GM19035 (cell line): ENCODE results near the gene DISP2.

Experiments
- ATAC-seq: cut with Tn5 transposase; IDR thresholded peaks from one replicate; pipeline ENCODE4 v1.9.1; 2021; ENCODE audit not compliant: unreplicated experiment

The DISP2 gene, protein sequence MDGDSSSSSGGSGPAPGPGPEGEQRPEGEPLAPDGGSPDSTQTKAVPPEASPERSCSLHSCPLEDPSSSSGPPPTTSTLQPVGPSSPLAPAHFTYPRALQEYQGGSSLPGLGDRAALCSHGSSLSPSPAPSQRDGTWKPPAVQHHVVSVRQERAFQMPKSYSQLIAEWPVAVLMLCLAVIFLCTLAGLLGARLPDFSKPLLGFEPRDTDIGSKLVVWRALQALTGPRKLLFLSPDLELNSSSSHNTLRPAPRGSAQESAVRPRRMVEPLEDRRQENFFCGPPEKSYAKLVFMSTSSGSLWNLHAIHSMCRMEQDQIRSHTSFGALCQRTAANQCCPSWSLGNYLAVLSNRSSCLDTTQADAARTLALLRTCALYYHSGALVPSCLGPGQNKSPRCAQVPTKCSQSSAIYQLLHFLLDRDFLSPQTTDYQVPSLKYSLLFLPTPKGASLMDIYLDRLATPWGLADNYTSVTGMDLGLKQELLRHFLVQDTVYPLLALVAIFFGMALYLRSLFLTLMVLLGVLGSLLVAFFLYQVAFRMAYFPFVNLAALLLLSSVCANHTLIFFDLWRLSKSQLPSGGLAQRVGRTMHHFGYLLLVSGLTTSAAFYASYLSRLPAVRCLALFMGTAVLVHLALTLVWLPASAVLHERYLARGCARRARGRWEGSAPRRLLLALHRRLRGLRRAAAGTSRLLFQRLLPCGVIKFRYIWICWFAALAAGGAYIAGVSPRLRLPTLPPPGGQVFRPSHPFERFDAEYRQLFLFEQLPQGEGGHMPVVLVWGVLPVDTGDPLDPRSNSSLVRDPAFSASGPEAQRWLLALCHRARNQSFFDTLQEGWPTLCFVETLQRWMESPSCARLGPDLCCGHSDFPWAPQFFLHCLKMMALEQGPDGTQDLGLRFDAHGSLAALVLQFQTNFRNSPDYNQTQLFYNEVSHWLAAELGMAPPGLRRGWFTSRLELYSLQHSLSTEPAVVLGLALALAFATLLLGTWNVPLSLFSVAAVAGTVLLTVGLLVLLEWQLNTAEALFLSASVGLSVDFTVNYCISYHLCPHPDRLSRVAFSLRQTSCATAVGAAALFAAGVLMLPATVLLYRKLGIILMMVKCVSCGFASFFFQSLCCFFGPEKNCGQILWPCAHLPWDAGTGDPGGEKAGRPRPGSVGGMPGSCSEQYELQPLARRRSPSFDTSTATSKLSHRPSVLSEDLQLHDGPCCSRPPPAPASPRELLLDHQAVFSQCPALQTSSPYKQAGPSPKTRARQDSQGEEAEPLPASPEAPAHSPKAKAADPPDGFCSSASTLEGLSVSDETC (N-terminal part only)

DNA sequence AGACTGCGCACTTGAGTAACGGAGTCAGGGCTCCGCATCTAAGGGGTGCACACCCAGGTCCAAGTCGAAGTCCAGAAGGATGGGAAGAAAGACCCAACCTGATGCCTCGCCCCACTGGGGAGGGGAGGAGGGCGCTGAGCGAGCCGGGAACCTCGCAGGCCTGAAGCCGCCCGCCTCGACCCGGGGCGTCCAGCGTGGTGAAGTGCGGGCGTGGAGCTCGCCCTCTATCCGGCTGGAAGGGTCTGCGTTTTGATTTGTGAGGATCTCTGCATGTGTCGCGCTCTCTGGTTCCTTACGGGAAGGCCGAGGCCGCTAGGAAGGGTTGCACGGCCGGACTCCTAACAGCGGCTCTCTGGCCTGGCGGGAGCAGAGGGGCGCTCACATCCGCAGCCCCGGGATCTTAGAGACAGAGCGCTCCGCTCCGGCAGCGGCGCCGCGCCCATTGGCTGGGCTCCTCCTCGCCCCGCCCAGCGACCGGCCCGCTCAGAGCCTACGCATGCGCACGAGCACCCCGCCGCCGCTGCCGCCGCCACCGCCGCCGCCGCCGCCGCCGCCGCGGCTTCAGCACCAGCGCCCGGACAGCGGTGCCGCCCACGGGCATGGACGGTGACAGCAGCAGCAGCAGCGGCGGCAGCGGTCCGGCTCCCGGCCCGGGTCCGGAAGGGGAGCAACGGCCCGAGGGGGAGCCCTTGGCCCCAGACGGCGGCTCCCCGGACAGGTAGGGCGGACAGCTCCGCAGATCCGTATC is at the start of gene DISP2:
TSS of gene DISP2 (plus strand) at position 497 of the 748 bp plus-strand sequence. CDS start at position 600, 103 bp downstream.
- peak; percentile 87 for ATAC-seq

DNA sequence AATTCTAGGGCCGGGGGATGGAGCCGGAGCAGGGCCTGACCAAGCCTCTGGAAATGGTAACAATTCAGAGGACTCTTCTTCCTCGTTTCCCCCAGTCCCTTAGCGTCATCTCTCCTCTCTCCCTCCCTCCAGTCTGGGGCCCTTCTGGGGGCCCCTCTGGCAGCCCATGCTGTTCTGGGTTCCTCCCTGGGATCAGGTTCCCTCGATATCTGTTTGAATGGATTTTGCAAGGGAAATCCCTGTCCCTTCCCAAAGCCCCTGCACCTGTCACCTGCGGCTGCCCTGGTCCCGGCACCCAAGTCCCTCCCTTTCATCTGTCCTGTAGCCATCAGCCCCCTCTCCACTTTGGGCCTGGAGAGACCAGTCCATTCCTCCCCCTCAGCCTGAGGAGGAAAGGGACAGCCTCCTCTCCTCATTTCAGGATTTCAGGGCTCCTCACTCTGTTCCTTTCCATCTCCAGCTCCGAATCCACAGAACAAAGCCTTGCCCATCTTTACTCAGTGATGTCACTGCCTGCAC is 48.6 kb upstream of the DISP2 start:
- ATAC-seq, result no peak

- ATAC-seq, result no peak
Observed at GRCh38 chr15:40310001-40310959, 47.7 kb upstream of the DISP2 start.

- ATAC-seq, result no peak
Observed at GRCh38 chr15:40310993-40311392, 47.0 kb upstream of the DISP2 start.

DNA sequence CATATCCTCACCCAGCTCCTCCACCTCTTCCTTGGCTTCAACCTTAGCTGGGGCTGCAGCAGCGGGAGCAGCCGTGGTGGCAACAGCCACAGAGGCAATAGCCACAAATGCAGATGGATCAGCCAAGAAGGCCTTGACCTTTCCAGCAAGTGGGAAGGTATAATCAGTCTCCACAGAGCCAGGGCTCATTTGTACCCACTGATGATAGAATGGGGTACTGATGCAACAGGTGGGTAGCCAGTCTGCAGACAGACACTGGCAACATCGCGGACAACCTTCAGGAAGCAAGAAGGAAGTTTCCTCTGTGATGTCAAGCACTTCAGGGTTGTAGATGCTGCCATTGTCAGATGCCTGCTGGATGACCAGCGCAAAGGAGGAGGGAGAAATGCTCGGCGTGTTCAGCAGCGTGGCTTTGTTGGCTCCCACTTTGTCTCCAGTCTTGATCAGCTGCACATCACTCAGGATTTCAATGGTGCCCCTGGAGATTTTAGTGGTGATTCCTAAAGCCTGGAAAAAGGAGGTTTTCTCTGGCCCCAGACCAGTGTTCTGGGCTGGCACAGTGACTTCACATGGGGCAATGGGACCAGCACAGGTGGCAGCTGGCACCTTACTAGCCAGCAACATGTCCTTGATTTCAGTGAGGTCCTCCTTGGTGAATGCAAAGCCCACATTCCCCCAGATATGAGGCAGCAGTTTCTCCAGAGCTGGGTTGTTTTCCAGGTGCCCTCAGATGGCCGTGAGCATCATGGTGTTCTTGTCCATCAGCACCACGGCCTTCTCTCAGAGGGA is 45.5 kb upstream of the DISP2 start:
- ATAC-seq, result no peak

DNA sequence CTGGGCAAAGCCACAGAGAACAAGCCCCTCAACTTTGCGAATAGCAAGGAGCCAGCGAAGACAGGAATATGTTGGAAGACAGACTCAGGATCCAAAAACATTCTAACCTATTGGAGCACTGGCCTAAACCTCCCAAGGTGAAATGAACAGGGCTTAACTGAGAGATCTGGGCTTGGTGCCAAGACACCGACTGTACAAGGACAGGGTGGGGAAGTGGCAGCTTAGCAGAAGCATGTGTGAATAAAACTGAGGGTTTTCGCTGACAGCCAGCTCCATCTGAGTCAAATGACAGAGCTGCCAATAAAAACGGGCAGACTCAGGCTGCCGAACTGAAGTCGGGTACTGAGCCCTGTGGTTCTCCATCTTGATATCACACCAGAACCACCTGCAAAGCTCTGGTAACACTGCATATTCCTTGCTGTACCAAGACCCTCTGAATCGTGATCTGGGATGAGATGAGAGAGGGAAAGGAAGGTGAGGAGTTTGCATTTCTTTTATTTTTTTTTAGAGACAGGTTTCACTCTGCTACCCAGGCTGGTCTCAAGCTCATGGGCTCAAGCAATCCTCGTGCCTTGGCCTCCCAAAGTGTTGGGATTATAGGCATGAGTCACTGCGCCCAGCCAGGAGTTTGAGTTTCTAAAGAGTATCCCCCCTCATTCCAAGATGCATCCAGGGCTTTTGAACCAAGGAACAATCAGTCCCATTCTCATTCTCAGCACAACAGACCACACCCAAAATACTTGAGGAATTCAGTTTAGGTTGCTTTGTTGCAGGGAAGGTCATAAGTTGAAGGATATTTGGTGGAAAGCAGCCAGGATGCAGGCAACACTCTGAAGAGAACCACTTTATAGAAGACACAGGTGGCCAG is 44.3 kb upstream of the DISP2 start:
- ATAC-seq, result no peak

- ATAC-seq, result no peak
Observed at GRCh38 chr15:40314723-40315276, 43.2 kb upstream of the DISP2 start.

GRCh38 chr15:40316931-40317330 is 41.1 kb upstream of the DISP2 start:
- no peak for ATAC-seq

DNA sequence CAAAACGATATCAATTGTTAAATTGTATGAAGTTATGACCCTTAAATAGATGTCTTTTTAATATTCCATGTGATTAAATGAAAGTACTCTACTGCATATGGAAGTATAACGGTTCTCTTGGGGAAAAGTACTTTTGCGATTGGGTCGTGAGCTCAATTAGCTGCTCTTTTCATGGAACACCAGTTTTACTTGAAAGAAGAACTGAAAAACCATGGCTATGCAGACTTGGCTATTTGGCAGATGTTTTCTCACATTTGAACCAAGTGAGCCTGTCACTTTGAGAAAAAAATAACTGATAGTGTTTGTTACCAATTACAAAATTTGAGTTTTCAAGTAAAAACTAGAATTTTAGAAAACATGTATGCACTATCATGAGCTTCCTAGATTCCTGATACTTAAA is 40.4 kb upstream of the DISP2 start:
- ATAC-seq, result no peak

DNA sequence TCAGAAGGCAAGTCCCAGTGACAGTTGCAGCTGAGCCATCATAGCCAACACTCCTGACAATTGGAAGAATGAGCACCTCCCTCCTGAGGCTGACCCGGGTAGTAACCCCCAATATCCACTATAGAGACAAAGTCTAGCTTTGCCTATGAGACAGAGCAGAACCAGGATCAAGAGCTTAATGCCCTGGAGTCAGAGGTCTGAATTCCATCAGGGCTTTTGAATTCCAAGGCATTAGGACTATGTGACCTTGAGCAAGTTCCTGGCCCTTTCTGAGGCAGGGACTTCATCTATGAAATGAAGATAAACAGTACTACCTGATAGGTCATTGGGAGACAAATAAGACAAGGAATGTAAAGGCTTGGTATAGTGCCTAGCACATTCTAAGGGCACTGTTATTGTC is 37.6 kb upstream of the DISP2 start:
- no peak for ATAC-seq

DNA sequence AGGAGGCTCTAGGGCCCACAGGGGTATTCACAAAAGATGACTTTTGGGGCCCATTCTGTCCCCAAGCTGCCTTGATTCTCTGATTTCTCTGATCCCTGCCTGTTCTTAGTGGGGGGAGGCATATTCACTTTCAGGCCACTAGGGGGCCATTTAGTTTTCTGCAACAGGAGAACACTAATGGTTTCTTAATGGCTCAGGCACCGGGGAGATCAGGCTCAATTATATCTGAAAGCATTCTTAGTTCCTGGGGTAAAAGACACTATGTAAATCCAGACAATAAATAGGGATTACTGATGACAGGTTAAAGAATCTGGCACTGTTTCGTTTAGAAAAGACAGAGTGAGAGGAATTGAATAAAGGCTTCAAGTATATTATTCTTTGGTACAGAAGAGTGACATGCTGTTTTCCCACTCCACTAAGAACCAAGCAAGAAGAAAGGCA is 37.1 kb upstream of the DISP2 start:
- ATAC-seq, result no peak

DNA sequence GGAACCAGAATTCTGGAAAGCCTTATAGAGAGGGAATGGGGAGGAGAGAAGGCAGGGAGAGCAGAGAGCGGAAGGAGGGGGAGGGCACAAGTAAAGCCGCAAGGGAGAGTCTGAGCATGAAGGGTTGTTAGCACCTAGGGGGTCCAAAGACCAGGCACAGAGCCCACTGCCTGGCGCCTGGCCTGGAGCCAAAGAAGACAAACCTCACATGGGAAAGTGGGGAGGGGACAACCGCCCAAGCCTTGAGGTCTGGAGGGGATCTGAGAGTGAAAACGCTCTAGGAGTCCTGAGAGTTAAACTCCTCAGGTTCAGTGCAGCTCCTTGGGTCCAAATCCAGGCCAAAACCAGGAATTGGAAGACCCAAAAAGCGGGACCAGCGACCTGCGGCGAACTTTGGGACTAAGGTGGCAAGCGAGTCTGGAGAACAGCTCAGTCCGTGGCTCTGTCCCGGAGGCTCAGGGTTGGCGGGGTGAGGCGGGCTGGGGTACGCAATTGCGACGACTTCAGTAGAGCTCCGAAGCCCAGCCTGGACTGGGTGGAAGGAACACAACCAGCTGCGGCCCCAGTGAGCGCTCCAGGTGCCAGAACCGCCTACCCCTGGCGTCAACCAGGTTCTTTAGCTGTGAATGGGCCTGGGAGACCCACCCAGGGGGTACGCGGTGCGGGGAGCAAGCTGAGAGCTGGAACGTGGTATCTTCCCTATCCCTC is 35.3 kb upstream of the DISP2 start:
- ATAC-seq, result no peak

- peak; percentile 82 for ATAC-seq
Observed at GRCh38 chr15:40323239-40323952, 34.6 kb upstream of the DISP2 start, which contains the start of gene INAFM2. Gene INAFM2, plus strand, starts transcription at chr15:40323692. Its CDS starts 364 bp downstream, at chr15:40324056.

- peak; percentile 20 for ATAC-seq
Observed at GRCh38 chr15:40323953-40324937, 33.8 kb upstream of the DISP2 start.
